ENCODE data around the gene PHF21A. TPM values are rescaled to one million over a fixed set of nuclear protein-coding genes. Genes with fewer than 3 reads are reported as not detected.

PHF21A gene
- total and polyA plus RNA-seq, 2 of the 8 experiments (the other 6 are each of a cell fraction or from before 2014, with no cell fraction given): 17.6 to 40.3 TPM

- Histone ChIP-seq H4K8ac (ENCODE audit: extremely low read depth, insufficient read depth, low read length) (no peak overlapping the region), H3K9me3 (ENCODE audit: insufficient read depth in 2 of 2, low read depth in 1 of 2, low read length in 1 of 2) (no peaks in the 10 kb centered on the region), H2AFZ (ENCODE audit: low read length) (no peak overlapping the region), H3K27me3 (replicated peaks in 1 of 4; ENCODE audit: control insufficient read depth in 3 of 4, extremely low read depth in 1 of 4, insufficient read depth in 3 of 4, low read length in 3 of 4) (no peaks in the 10 kb centered on the region), H3K79me1 (ENCODE audit: low read depth, low read length) (no peaks in the 10 kb centered on the region), H3K36me3 (ENCODE audit: control insufficient read depth in 2 of 4, insufficient read depth in 4 of 4, low read length in 3 of 4) (no peaks in the 10 kb centered on the region), H3K9ac (replicated peaks in 1 of 4; ENCODE audit: extremely low read depth in 1 of 4, low read depth in 3 of 4, low read length in 3 of 4) (0 out of 7 replicates have a peak overlapping the region, but pooled peaks of 1 of the 4 experiments have one; percentile 5), H2BK20ac (ENCODE audit: low read length) (no peak overlapping the region), H3K4me1 (replicated peaks in 1 of 4; ENCODE audit: control insufficient read depth in 3 of 4, insufficient read depth in 4 of 4, low read length in 3 of 4) (peaks cover 18 to 47% (median 36%) of the 10 kb centered on the region in 4 experiments; a peak in 6 of 7 replicates), H4K20me1 (replicated peaks in 1 of 2; ENCODE audit: control insufficient read depth in 1 of 2, insufficient read depth in 2 of 2, low read length in 2 of 2) (no peaks in the 10 kb centered on the region), H3K18ac (ENCODE audit: extremely low read depth, low read length) (peak overlapping the region; percentile 32; the same call in 1 of the 2 replicates), H3K79me2 (ENCODE audit: control insufficient read depth in 1 of 2, insufficient read depth in 2 of 2, low read length in 2 of 2) (peaks cover 0 to 24% of the 10 kb centered on the region in 2 experiments; a peak in 2 of 4 replicates), H3K23ac (ENCODE audit: insufficient read length) (no peak overlapping the region), H3K4me2 (ENCODE audit: insufficient read depth in 1 of 2, low read depth in 2 of 2, low read length in 2 of 2) (no peak overlapping the region), H4K5ac (ENCODE audit: insufficient read length, low read depth, low read length) (no peak overlapping the region), H2BK5ac (ENCODE audit: low read depth, low read length) (peak overlapping the region; percentile 10; the same call in 1 of the 2 replicates), H3K56ac (replicated peaks; ENCODE audit: insufficient read length, low read depth, low read length) (no peak overlapping the region), H3K14ac (ENCODE audit: insufficient read length) (no peak overlapping the region), H2AK5ac (ENCODE audit: low read depth, low read length) (peak overlapping the region; percentile 32; the same call in 1 of the 2 replicates), H4K91ac (replicated peaks; ENCODE audit: insufficient read length, low read length) (no peak overlapping the region), H2BK15ac (ENCODE audit: low read length) (no peak overlapping the region), H3K23me2 (ENCODE audit: low read depth, low read length) (no peaks in the 10 kb centered on the region), H3K4ac (replicated peaks; ENCODE audit: insufficient read length, low read depth, low read length) (no peak overlapping the region), H3K4me3 (ENCODE audit: extremely low read depth in 1 of 4, insufficient read depth in 2 of 4, low read depth in 3 of 4, low read length in 4 of 4) (no peak overlapping the region), H2BK120ac (replicated peaks; ENCODE audit: low read depth, low read length) (no peak overlapping the region), H2BK12ac (ENCODE audit: low read depth, low read length) (peak overlapping the region; percentile 65), H3K27ac (ENCODE audit: low read depth, low read length) (no peak overlapping the region)
- CTCF ChIA-PET (ENCODE audit: partially characterized antibody): interaction anchor here (1.2 kb wide), 1 partner anchor 9 kb away, joined by 3 read pairs; no protein-coding TSS in a partner anchor
- POLR2A ChIA-PET (ENCODE audit: partially characterized antibody): interaction anchor here (1.4 to 6.8 kb wide), 2 partner anchors 15 kb away, joined by 3 to 74 read pairs; no protein-coding TSS in a partner anchor
- WGBS, 2 experiments (ENCODE audit: extremely low coverage in 1 of 2, insufficient coverage in 1 of 2, insufficient read length in 1 of 2, insufficient replicate concordance in 2 of 2, low coverage in 1 of 2, low lambda C conversion rate in 2 of 2, missing lambda C conversion rate in 1 of 2): 63% methylated on average over 4 of the region's 4 CpGs; no CpG with 5 or more reads in 1 of the 2 experiments
- FAIRE-seq (no peak), DNase-seq (ENCODE audit: low read depth in 1 of 2, low spot score in 2 of 2) (no peak)
- TF ChIP-seq ATF3 (IDR thresholded peaks at IDR 0.05; ENCODE audit: insufficient read depth, low read depth, low read length): no peak
Measured at GRCh38 chr11:45997599-45997998, 123.7 kb downstream of the PHF21A start.
